Measurements from ENCODE around the gene RASGEF1B. TPM values are rescaled to one million over a fixed set of nuclear protein-coding genes. Genes with fewer than 3 reads are reported as not detected.
"Not testable (repeated sequence)": the region's sequence is repeated elsewhere in the genome, so short reads cannot be mapped to it uniquely, and the experiment has no call there.

Gene RASGEF1B
- total and polyA plus RNA-seq, 12 donors: 5.6 to 27.2 (median 8.8) TPM

GRCh38 chr4:81408341-81408740, 63.4 kb downstream of the RASGEF1B start:
- H3K27me3 ChIP-seq: no peaks in the 10 kb centered on the region
- TF ChIP-seq CTCF (IDR thresholded peaks at IDR 0.05): no peak
- no peak for TF ChIP-seq POLR2A (IDR thresholded peaks at IDR 0.05)
- H3K4me1 ChIP-seq (replicated peaks in 1 of 2): peaks cover 0 to 4% of the 10 kb centered on the region in 2 donors
- no peak for DNase-seq
- WGBS, 4 donors: 64 to 73% (median 69%) methylated on average over 7 of the region's 7 CpGs
- H3K36me3 ChIP-seq (replicated peaks in 1 of 2): no peaks in the 10 kb centered on the region
- no peak overlapping the region for H3K27ac ChIP-seq
- no peak overlapping the region for H3K4me3 ChIP-seq
- intact Hi-C loops (cut with DNase I): loop anchor here (10.0 kb wide), 4 partner anchors 436 to 866 kb away; no protein-coding TSS in a partner anchor
- H3K9me3 ChIP-seq (replicated peaks in 1 of 3): no peaks in the 10 kb centered on the region

GRCh38 chr4:81407726-81408125, 64.0 kb downstream of the RASGEF1B start:
- WGBS, 4 donors: 75 to 80% (median 78%) methylated on average over 4 of the region's 4 CpGs
- no peak for DNase-seq
- H3K36me3 ChIP-seq (replicated peaks in 1 of 2): no peaks in the 10 kb centered on the region
- no peak overlapping the region for H3K27ac ChIP-seq
- H3K4me3 ChIP-seq: no peak overlapping the region
- intact Hi-C loops (cut with DNase I): loop anchor here (10.0 kb wide), 4 partner anchors 437 to 867 kb away; no protein-coding TSS in a partner anchor
- TF ChIP-seq CTCF (IDR thresholded peaks at IDR 0.05) (no peak), POLR2A (IDR thresholded peaks at IDR 0.05) (no peak)
- no peaks in the 10 kb centered on the region for H3K27me3 ChIP-seq
- no peaks in the 10 kb centered on the region for H3K9me3 ChIP-seq (replicated peaks in 1 of 3)
- H3K4me1 ChIP-seq (replicated peaks in 1 of 2): peaks cover 0 to 4% of the 10 kb centered on the region in 2 donors

GRCh38 chr4:81406481-81406880, 65.2 kb downstream of the RASGEF1B start:
- DNase-seq; H3K27ac ChIP-seq; H3K4me1 ChIP-seq (replicated peaks in 1 of 2); H3K9me3 ChIP-seq (replicated peaks in 1 of 3); H3K4me3 ChIP-seq; H3K27me3 ChIP-seq; H3K36me3 ChIP-seq (replicated peaks in 1 of 2): not testable (repeated sequence)
- intact Hi-C loops (cut with DNase I): loop anchor here (10.0 kb wide), 4 partner anchors 438 to 868 kb away; no protein-coding TSS in a partner anchor
- 65 to 71% (median 68%) methylated on average over 13 of the region's 13 CpGs for WGBS, 4 donors

GRCh38 chr4:81405900-81406401, 65.8 kb downstream of the RASGEF1B start:
- Histone ChIP-seq H3K4me3 (peak overlapping the region in 1 of 4 donors; percentile 9), H3K4me1 (replicated peaks in 1 of 2) (peaks cover 0 to 4% of the 10 kb centered on the region in 2 donors), H3K27ac (no peak overlapping the region), H3K9me3 (replicated peaks in 1 of 3) (no peaks in the 10 kb centered on the region), H3K27me3 (no peaks in the 10 kb centered on the region), H3K36me3 (replicated peaks in 1 of 2) (no peaks in the 10 kb centered on the region)
- 0 to 2% (median 2%) methylated on average over 4 of the region's 4 CpGs for WGBS, 4 donors
- DNase-seq: peak in 6 of 7 donors; percentile 46 to 66 (median 54)
- no peak for TF ChIP-seq POLR2A (IDR thresholded peaks at IDR 0.05)
- TF ChIP-seq CTCF (IDR thresholded peaks at IDR 0.05): peak; percentile 69 to 97 (median 80)
- intact Hi-C loops (cut with DNase I): loop anchor here (10.0 kb wide), 4 partner anchors 439 to 869 kb away; no protein-coding TSS in a partner anchor

- DNase-seq: no peak
- Histone ChIP-seq H3K36me3 (replicated peaks in 1 of 2) (no peaks in the 10 kb centered on the region), H3K9me3 (replicated peaks in 1 of 3) (no peaks in the 10 kb centered on the region), H3K4me1 (replicated peaks in 1 of 2) (peaks cover 0 to 4% of the 10 kb centered on the region in 2 donors), H3K27ac (no peak overlapping the region), H3K4me3 (no peak overlapping the region), H3K27me3 (no peaks in the 10 kb centered on the region)
- intact Hi-C loops (cut with DNase I): loop anchor here (10.0 kb wide), 4 partner anchors 440 to 870 kb away; no protein-coding TSS in a partner anchor
- 67 to 74% (median 73%) methylated on average over 6 of the region's 6 CpGs for WGBS, 4 donors
- TF ChIP-seq POLR2A (IDR thresholded peaks at IDR 0.05): no peak
- TF ChIP-seq CTCF (IDR thresholded peaks at IDR 0.05): no peak
Observed at GRCh38 chr4:81404741-81405140, 67.0 kb downstream of the RASGEF1B start.
